OCI-LY7 (cell line): ENCODE data around the gene EHF. TPM values are rescaled to one million over a fixed set of nuclear protein-coding genes. Genes with fewer than 3 reads are reported as not detected.

Experiments
- BruUV-seq: library from RNA; stranded (reverse); fragments of 400-500 nt; replicated peaks from 2 replicates; lab custom pipeline; 2021; lab: Mats Ljungman, UMichigan
- CTCF ChIA-PET: fragments of 300-600 bp; sonication (Branson Sonifier 250); formaldehyde crosslinking; loops from one replicate; lab custom pipeline; 2022; ENCODE audit warnings: antibody characterized with exemption; ENCODE audit not compliant: unreplicated experiment; lab: Charles Lee
- POLR2A ChIA-PET: fragments of 300-600 bp; sonication (Branson Sonifier 250); formaldehyde crosslinking; loops from one replicate; lab custom pipeline; 2022; ENCODE audit warnings: antibody characterized with exemption; lab: Charles Lee
- DNase-seq: peaks from one replicate; pipeline ENCODE4 v3.0.0-alpha.2; 2015; ENCODE audit warnings: low spot score
- H2AFZ ChIP-seq: fragments of 200-600 bp; sonication (generic), shearing (Covaris generic); 2 replicates; pipeline ENCODE4 v1.6.1; 2014; ENCODE audit warnings: mild to moderate bottlenecking, antibody characterized with exemption, low read length, moderate library complexity
- H3K27ac ChIP-seq: fragments of 200-600 bp; sonication (generic); 2 replicates; pipeline ENCODE4 v1.5.1; 2014; ENCODE audit warnings: mixed run types, low read depth, mild to moderate bottlenecking, moderate library complexity, low read length, inconsistent platforms; ENCODE audit not compliant: poor library complexity, severe bottlenecking
- H3K36me3 ChIP-seq: fragments of 200-600 bp; sonication (generic); 2 replicates; pipeline ENCODE4 v1.6.1; 2014; ENCODE audit warnings: mild to moderate bottlenecking, antibody characterized with exemption, low read length, moderate library complexity, mixed read lengths; ENCODE audit not compliant: insufficient read depth
- H3K4me1 ChIP-seq: fragments of 200-600 bp; sonication (generic); 2 replicates; pipeline ENCODE4 v1.5.1; 2014; ENCODE audit warnings: mild to moderate bottlenecking, low read length; ENCODE audit not compliant: insufficient read depth, poor library complexity, severe bottlenecking
- H3K4me2 ChIP-seq: fragments of 200-600 bp; sonication (generic); 2 replicates; pipeline ENCODE4 v1.6.1; 2014; ENCODE audit warnings: mild to moderate bottlenecking, low read length
- H3K4me3 ChIP-seq: fragments of 200-600 bp; sonication (generic); 2 replicates; pipeline ENCODE4 v1.5.1; 2014; ENCODE audit warnings: mild to moderate bottlenecking, low read depth, low read length; ENCODE audit not compliant: poor library complexity, severe bottlenecking
- H3K79me2 ChIP-seq: fragments of 200-600 bp; sonication (generic); 2 replicates; pipeline ENCODE4 v1.6.1; 2016; ENCODE audit warnings: low read depth, mild to moderate bottlenecking, low read length, moderate library complexity, mixed read lengths; ENCODE audit not compliant: insufficient read depth
- H3K9me2 ChIP-seq: fragments of 200-600 bp; sonication (generic); 2 replicates; pipeline ENCODE4 v1.6.1; 2016; ENCODE audit warnings: mild to moderate bottlenecking, low read length, mixed read lengths; ENCODE audit not compliant: insufficient read depth
- H3K9me3 ChIP-seq: fragments of 200-600 bp; sonication (generic); 2 replicates; pipeline ENCODE4 v1.6.1; 2014; ENCODE audit warnings: mild to moderate bottlenecking, mixed run types, low read length, mixed read lengths
- H4K20me1 ChIP-seq: fragments of 200-600 bp; sonication (generic); 2 replicates; pipeline ENCODE4 v1.6.1; 2014; ENCODE audit warnings: mild to moderate bottlenecking, antibody characterized with exemption, low read length, moderate library complexity, mixed read lengths; ENCODE audit not compliant: insufficient read depth
- CTCF ChIP-seq: fragments of 200-600 bp; sonication (generic); conservative IDR thresholded peaks from 2 replicates; pipeline ENCODE4 v1.5.1; 2014; ENCODE audit warnings: mild to moderate bottlenecking, antibody characterized with exemption, low read length, moderate library complexity, mixed read lengths
- EZH2phosphoT487 ChIP-seq: fragments of 200-600 bp; sonication (generic); IDR thresholded peaks from 2 replicates; pipeline ENCODE4 v1.6.1; 2018; ENCODE audit warnings: low read depth, borderline replicate concordance, mild to moderate bottlenecking, mixed run types, antibody characterized with exemption, low read length, moderate library complexity, mixed read lengths
- intact Hi-C: fragments of 100-400 bp; cut with micrococcal nuclease; formaldehyde crosslinking; loops from one replicate; pipeline ENCODE4 v1.10.0; 2022; ENCODE audit not compliant: unreplicated experiment
- total RNA-seq, 2 experiments: library from RNA; depleted of rRNA in 1 of 2; stranded (reverse); fragments of >200 nt in 1 of 2; shearing (Covaris generic) in 1 of 2; gene quantifications; 2 replicates each; pipeline ENCODE4 v1.2.3, GENCODE V29; 2014 to 2022

The EHF gene
- total RNA-seq, 2 experiments from 2014 or later: not detected

- no TSS peak for BruUV-seq
- POLR2A ChIA-PET: interaction anchor here (0.6 to 0.7 kb wide), 3 partner anchors 10 to 884 kb away, joined by 3 to 4 read pairs (median 3); no protein-coding TSS in a partner anchor
- Histone ChIP-seq H2AFZ (no peak overlapping the region), H3K36me3 (no peaks in the 10 kb centered on the region), H3K9me3 (no peaks in the 10 kb centered on the region), H3K9me2 (no peaks in the 10 kb centered on the region), H3K4me2 (no peak overlapping the region), H3K4me1 (no peaks in the 10 kb centered on the region), H3K4me3 (no peak overlapping the region), H3K27ac (no peak overlapping the region), H3K79me2 (no peaks in the 10 kb centered on the region), H4K20me1 (no peaks in the 10 kb centered on the region)
- TF ChIP-seq EZH2phosphoT487: no peak
- TF ChIP-seq CTCF: no peak
- intact Hi-C loops: no loop called here
- no peak for DNase-seq
- CTCF ChIA-PET: no interaction called here
Measured at GRCh38 chr11:34636127-34636526, 15.2 kb downstream of the EHF start.

GRCh38 chr11:34637303-34637702 is 16.4 kb downstream of the EHF start:
- no peak for TF ChIP-seq EZH2phosphoT487
- no peak for TF ChIP-seq CTCF
- no peak for DNase-seq
- H3K79me2 ChIP-seq: no peaks in the 10 kb centered on the region
- BruUV-seq: no TSS peak
- H3K4me1 ChIP-seq: no peaks in the 10 kb centered on the region
- intact Hi-C loops: no loop called here
- no peak overlapping the region for H3K27ac ChIP-seq
- no peak overlapping the region for H2AFZ ChIP-seq
- no peaks in the 10 kb centered on the region for H3K9me2 ChIP-seq
- no peaks in the 10 kb centered on the region for H3K9me3 ChIP-seq
- no peak overlapping the region for H3K4me2 ChIP-seq
- H4K20me1 ChIP-seq: no peaks in the 10 kb centered on the region
- no peaks in the 10 kb centered on the region for H3K36me3 ChIP-seq
- ChIA-PET POLR2A (no interaction called here), CTCF (no interaction called here)
- no peak overlapping the region for H3K4me3 ChIP-seq

GRCh38 chr11:34638897-34639296 is 18.0 kb downstream of the EHF start:
- no TSS peak for BruUV-seq
- H3K36me3 ChIP-seq: no peaks in the 10 kb centered on the region
- no peaks in the 10 kb centered on the region for H3K4me1 ChIP-seq
- ChIA-PET CTCF (no interaction called here), POLR2A (no interaction called here)
- H3K9me2 ChIP-seq: no peaks in the 10 kb centered on the region
- H3K9me3 ChIP-seq: no peaks in the 10 kb centered on the region
- no peak overlapping the region for H3K4me2 ChIP-seq
- TF ChIP-seq EZH2phosphoT487 (no peak), CTCF (no peak)
- no peak for DNase-seq
- no peak overlapping the region for H3K27ac ChIP-seq
- H3K4me3 ChIP-seq: no peak overlapping the region
- H4K20me1 ChIP-seq: no peaks in the 10 kb centered on the region
- no peaks in the 10 kb centered on the region for H3K79me2 ChIP-seq
- intact Hi-C loops: no loop called here
- no peak overlapping the region for H2AFZ ChIP-seq
